Fibroblast of the aortic adventitia (primary cell): ENCODE data around the gene WNT1. TPM values are rescaled to one million over a fixed set of nuclear protein-coding genes. Genes with fewer than 3 reads are reported as not detected.

Experiments
- DNase-seq: peaks from one replicate; pipeline ENCODE4 v3.0.0-alpha.2; 2010; ENCODE audit warnings: low read depth
- H3K4me3 ChIP-seq: 2 replicates; pipeline ENCODE4 v1.5.1; 2011; ENCODE audit warnings: low read depth, mild to moderate bottlenecking, control low read depth, low read length, moderate library complexity
- total RNA-seq: library from RNA; depleted of rRNA; stranded (reverse); fragments of >200 nt; gene quantifications from 2 replicates; pipeline ENCODE4 v1.2.3, GENCODE V29; 2012; ENCODE audit warnings: low replicate concordance
- TF ChIP-seq, protein P1 (sequence below): IDR thresholded peaks from 2 replicates; pipeline ENCODE4 v1.5.1; 2011; ENCODE audit warnings: mild to moderate bottlenecking, low read length, control low read depth, inconsistent platforms; ENCODE audit not compliant: insufficient read depth

Gene WNT1
- total RNA-seq, 1 donor = not detected

- TF ChIP-seq, protein P1, sequence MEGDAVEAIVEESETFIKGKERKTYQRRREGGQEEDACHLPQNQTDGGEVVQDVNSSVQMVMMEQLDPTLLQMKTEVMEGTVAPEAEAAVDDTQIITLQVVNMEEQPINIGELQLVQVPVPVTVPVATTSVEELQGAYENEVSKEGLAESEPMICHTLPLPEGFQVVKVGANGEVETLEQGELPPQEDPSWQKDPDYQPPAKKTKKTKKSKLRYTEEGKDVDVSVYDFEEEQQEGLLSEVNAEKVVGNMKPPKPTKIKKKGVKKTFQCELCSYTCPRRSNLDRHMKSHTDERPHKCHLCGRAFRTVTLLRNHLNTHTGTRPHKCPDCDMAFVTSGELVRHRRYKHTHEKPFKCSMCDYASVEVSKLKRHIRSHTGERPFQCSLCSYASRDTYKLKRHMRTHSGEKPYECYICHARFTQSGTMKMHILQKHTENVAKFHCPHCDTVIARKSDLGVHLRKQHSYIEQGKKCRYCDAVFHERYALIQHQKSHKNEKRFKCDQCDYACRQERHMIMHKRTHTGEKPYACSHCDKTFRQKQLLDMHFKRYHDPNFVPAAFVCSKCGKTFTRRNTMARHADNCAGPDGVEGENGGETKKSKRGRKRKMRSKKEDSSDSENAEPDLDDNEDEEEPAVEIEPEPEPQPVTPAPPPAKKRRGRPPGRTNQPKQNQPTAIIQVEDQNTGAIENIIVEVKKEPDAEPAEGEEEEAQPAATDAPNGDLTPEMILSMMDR = no peak
- no peak for DNase-seq
- peak overlapping the region; percentile 45 for H3K4me3 ChIP-seq
Measured at GRCh38 chr12:48998497-48999353, 20.6 kb downstream of the WNT1 start.

GRCh38 chr12:48999371-49000131, 21.4 kb downstream of the WNT1 start, which contains the start of gene DDN:
DDN (minus strand) TSS chr12:48999375; CDS start chr12:48999287, 88 bp downstream.
- no peak for DNase-seq
- TF ChIP-seq, protein P1 = no peak
- H3K4me3 ChIP-seq = peak within 1 kb of the TSS; percentile 45

- no peak overlapping the region for H3K4me3 ChIP-seq
- DNase-seq = no peak
Measured at GRCh38 chr12:49000346-49000745, 22.2 kb downstream of the WNT1 start.

GRCh38 chr12:49008943-49009342, 30.8 kb downstream of the WNT1 start:
- TF ChIP-seq, protein P1 = no peak
- H3K4me3 ChIP-seq = no peak overlapping the region
- no peak for DNase-seq

More at GRCh38 chr12:49000346-49000745, 22.2 kb downstream of the WNT1 start:
- TF ChIP-seq, protein P1 = no peak

GRCh38 chr12:49010092-49010668, 32.1 kb downstream of the WNT1 start:
- TF ChIP-seq, protein P1 = no peak
- no peak for DNase-seq
- no peak overlapping the region for H3K4me3 ChIP-seq

DNA sequence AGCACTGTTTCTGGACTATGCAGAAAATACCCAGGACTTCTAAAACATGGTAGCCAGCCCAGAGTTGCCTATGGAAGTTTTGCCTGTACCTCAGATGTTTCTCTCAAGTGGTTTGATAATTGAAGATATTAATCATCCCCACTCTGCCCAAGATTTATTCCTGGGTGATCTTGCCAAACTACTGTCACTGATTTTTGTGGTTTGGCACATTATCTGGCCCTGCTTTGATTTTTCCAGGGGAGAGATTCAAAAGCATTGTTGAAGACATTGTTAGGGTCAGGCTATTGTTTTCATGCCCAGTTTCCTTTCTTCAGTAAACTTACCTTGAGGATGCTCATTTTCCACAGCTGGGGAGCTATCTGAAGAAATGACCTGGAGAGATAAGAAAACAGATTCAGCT, 34.6 kb downstream of the WNT1 start:
- TF ChIP-seq, protein P1 = no peak
- DNase-seq = peak; percentile 70
- no peak overlapping the region for H3K4me3 ChIP-seq
